GM12801 (cell line): ENCODE results near the gene TCF20.

Experiments used
- CTCF ChIP-seq: IDR thresholded peaks from one replicate; pipeline ENCODE4 v1.5.1; 2011; ENCODE audit warnings: control low read depth; ENCODE audit not compliant: insufficient read length; ENCODE audit errors: extremely low read depth

Gene TCF20

GRCh38 chr22:42270510-42271190 lies at the start of gene TCF20:
Gene TCF20 (minus strand): TSS chr22:42270653. CDS start chr22:42215305, 55,348 bp downstream.
- no peak for TF ChIP-seq CTCF

GRCh38 chr22:42319386-42319785 lies 48.9 kb upstream of the TCF20 start:
- no peak for TF ChIP-seq CTCF

GRCh38 chr22:42318967-42319366 lies 48.5 kb upstream of the TCF20 start:
- TF ChIP-seq CTCF: no peak

GRCh38 chr22:42317691-42318547 lies 47.5 kb upstream of the TCF20 start:
- TF ChIP-seq CTCF: no peak

- TF ChIP-seq CTCF: no peak
Measured at GRCh38 chr22:42317008-42317407, 46.6 kb upstream of the TCF20 start.

GRCh38 chr22:42315392-42315756 lies 44.9 kb upstream of the TCF20 start:
- no peak for TF ChIP-seq CTCF

DNA sequence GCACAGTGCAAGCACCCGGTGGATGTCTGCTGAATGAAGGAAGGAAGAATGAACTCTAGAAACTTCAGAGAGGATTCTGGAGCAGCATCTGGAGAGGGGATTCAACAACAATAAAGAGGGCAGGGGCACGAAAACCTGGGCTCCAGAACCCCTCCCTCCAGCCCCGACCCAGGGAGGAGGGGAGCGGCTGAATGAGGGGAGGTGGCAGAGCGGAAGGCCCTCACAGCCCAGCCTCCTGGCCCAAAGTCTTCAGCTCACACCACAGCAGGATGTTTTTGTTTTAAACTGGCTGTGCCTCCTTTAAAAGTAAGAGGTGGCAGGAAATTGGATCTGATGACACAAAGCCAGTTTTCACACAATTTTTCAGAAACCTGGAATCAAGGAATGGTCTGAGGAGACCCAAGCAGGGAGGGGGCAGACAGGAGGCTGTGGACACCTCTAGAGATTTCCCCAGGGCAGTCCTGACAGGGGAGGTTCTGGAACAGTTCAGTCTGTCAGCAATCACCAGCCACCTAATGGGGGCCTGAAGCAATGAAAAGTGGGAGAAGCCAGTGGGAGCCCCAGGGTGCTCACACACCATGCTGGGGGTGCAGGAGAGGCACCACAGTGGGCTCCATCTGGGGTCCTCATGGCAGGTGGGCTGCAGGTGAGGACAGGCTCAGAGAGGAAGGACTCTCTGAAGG lies 44.4 kb upstream of the TCF20 start:
- no peak for TF ChIP-seq CTCF
